MV-4-11 (cell line): ENCODE data around the gene MYO18B.
A peak's percentile ranks its signal among the peaks of the same experiment; 100 is the strongest.

Source experiments
- DNase-seq: peaks from one replicate; lab custom pipeline; 2025; lab: John Stamatoyannopoulos, UW

The MYO18B gene

DNA sequence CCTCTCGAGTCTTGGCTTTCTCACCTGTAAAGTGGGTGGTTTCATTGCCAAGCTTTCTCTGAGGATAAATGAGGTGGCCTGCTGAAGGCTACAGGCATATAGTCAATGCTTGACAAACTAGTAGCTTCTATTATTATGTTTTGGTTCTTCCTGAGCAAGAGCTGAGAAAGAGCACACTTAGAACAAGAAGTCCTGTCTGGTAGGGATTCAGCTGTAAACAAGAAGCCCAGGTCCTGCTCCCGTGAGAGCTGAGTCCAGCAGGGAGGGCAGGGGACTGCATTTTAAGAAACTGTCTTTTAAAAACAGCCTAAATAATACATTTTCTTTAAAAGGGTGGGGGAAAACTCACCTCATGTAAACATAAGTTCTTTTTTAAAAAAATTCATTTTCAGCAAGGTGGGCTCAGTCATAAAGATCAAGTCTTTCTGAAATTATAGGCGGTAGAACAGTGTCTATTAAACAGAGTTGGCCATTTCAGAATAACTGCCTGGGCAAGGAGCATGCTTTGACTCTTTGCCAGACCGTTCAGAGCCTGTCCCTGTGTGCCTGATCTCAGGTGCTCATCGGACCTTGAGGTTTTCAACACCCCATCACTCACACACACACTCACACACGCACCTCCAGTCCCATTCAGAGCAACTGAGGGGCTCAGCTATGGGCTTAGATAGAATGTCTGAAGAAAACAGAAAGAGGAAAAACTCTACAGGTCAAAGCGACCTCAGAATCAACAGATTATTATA lies 29.2 kb upstream of the MYO18B start:
- no peak for DNase-seq

- DNase-seq = no peak
Observed at GRCh38 chr22:25714070-25714469, 27.9 kb upstream of the MYO18B start.

DNA sequence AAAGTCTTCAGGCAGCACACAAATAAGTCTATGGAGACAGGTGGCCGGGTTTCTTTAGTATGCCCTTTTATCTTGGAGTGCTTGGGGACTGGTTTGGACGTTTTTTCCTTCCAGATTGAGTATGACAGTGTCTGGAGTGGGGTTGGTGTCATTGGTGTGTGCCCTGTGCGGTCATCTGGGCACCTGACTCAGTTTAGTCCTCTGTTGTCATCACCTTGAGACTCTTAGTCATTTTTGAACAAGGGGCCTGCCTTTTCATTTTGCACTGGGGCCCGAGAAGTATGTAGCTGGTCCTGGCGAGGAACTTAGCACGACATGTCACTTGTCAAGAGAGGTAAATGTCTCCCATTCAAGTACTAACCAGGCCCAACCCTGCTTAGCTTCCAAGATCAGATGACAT lies 27.2 kb upstream of the MYO18B start:
- no peak for DNase-seq

- DNase-seq = no peak
Observed at GRCh38 chr22:25716637-25717036, 25.4 kb upstream of the MYO18B start.

DNA sequence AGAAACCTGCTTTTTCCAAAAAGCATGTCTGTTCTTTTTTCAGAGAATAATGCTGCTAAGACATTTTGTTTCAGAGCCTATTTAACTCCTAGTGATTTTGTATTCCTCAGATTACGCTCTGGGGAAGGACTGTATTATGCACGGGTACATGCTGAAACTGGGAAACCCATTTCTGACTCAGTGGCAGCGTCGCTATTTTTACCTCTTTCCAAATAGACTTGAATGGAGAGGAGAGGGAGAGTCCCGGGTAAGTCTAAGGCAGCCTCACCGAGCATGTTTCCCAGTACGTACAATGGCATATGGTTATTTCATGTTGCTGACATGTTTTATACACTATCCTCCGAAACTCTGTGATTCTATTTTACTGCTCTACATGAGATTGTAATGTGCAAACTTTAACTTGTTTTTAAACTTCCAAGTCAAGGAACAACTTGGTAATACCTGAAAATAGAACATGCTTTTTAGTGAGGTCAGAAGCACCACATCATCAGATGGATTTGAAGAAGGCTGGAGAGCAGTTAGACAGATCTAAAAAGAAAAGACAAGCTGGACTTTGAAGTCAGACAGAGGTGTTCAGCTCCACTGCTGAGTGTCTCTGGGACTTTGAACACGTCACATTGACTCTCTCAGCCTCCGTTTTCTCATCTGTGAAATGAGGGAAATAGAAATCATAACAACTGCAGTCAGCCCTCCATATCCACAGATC lies 23.7 kb upstream of the MYO18B start:
- DNase-seq = no peak

GRCh38 chr22:25722223-25722622 lies 19.8 kb upstream of the MYO18B start:
- DNase-seq = no peak

- no peak for DNase-seq
Observed at GRCh38 chr22:25722626-25723025, 19.4 kb upstream of the MYO18B start.

- no peak for DNase-seq
Observed at GRCh38 chr22:25726241-25726640, 15.7 kb upstream of the MYO18B start.

GRCh38 chr22:25728071-25728470 lies 13.9 kb upstream of the MYO18B start:
- no peak for DNase-seq

- no peak for DNase-seq
Observed at GRCh38 chr22:25729016-25729995, 12.7 kb upstream of the MYO18B start.

GRCh38 chr22:25735650-25736049 lies 6.3 kb upstream of the MYO18B start:
- no peak for DNase-seq

- DNase-seq = no peak
Observed at GRCh38 chr22:25736378-25737011, 5.5 kb upstream of the MYO18B start.

DNA sequence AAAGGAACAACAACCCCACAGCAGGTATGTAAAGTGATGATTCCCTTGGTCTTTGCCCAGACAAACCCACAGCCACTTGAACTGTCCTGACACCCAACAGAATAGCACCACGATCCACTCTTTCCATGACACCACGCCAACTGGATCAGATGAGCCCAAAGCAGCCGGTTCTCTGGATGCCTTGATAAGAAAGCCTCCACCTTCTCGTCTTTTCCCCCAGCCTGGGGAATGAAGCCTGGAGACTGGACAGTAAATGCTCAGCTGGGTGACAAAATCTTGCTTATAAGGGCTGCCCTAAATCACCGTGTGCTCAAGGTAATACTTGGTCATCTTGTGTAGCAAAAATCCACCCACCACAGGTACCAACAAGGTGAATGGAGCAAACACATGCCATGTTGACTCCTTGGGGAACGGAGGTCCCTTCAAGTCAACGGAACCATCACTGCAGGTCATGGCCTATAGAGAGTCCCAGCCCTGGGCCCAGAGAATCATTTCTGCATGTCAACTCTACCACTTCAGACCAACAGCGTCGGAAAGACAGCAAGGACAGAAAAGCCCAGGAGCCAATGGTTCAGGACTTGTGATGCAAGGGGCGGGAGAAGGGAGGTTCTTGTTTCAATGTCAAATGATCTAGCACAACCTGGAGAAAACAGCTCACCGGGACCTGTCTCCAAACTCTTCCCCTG lies 2.2 kb upstream of the MYO18B start:
- DNase-seq = no peak

DNA sequence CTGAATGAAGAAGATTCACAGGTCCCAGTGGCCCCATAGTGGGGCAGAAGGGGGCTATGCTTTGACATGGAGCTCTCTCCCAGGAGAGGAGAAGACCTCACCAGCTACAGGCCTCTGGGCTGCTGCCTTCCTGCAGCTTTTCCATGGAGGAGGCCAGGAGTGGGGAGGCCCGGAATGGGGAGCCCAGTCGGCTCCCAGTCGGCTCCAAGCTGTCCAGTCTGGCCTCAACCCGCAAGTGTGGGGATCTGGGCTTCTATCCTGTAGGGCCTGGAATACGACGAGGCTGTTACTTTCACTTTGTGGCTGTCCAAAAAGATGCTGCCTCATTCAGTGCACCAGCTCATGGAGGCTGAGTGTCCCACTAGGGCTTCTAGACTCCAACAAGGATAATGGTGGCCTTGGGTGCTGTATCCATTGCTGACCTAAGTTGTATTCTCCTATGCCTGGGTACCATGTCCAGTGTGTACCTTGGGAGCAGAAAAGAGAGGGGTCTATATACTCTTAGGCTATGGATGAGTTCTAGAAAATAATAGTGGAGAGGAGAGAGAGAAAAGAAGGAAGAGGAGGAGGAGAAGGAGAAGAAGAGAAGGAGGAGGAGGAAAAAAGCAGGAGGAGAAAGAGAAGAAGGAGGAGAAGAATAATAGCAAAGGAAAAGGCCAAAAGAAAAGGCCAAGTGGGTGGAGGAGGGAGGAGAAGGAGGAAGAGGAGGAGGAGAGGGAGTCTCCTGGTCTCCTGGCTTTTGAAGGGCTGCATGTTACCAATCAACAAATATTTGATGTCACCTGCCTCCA lies 1.1 kb downstream of the MYO18B start:
- DNase-seq = no peak

GRCh38 chr22:25744694-25745093 lies 2.7 kb downstream of the MYO18B start:
- no peak for DNase-seq

GRCh38 chr22:25745341-25746011 lies 3.5 kb downstream of the MYO18B start:
- no peak for DNase-seq

- no peak for DNase-seq
Observed at GRCh38 chr22:25746012-25746373, 4.0 kb downstream of the MYO18B start.

DNA sequence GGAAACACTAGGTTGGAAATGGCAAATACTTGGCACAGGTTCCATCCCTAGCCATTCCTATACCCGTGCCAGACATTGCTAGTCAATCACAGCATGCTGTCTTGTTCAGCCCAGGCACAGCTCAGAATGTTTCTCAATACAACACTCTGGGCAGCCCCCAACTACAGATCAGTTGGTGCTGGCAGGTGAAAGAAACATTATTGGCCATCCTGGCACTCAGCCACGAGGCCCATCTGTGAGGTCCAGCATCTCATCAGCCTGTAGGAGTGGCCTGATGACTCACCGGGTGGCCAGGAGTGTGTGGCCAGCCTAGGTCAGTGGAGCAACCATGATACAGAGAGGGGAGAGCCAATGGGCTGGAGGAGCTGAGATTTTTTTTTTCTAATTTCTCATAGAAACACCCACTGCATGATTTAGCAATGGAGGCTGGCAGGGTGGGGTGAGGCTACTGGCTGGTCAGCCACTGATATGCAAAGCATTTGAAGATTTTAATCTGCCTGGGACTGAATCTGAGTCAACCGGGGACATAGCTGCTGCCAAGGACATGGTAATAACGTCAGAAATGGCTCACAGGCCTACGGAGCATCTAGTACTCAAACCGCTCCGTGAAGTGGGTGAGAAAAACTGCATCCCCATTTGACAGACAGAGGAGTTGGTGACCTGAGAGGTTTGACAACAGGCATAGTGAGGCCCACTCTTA lies 5.4 kb downstream of the MYO18B start:
- DNase-seq = no peak

- peak; percentile 14 for DNase-seq
Observed at GRCh38 chr22:25748140-25748539, 6.2 kb downstream of the MYO18B start.
